K562 (cell line): ENCODE data around the gene CD164L2.

Experiments used
- CTCF ChIP-seq, 3 experiments: IDR thresholded peaks in 2 of 3; conservative IDR thresholded peaks in 1 of 3; 2 replicates each; pipeline ENCODE4 v1.5.1; 2011 to 2012; ENCODE audit warnings: low read length in 3 of 3, mild to moderate bottlenecking in 3 of 3, control low read depth in 2 of 3, improper control_type of control experiment in 1 of 3, inconsistent platforms in 1 of 3, low read depth in 1 of 3, mixed read lengths in 1 of 3, moderate library complexity in 1 of 3; ENCODE audit not compliant: insufficient read depth in 2 of 3
- HOMEZ ChIP-seq: fragments of 250-450 bp; sonication (Bioruptor Pico); IDR thresholded peaks from 2 replicates; pipeline ENCODE4 v1.4.0; 2020; ENCODE audit warnings: mild to moderate bottlenecking, moderate library complexity
- MTF1 ChIP-seq: fragments of 250-450 bp; sonication (Bioruptor Pico); IDR thresholded peaks from 2 replicates; pipeline ENCODE4 v1.9.0; 2021; ENCODE audit warnings: moderate library complexity, mild to moderate bottlenecking, inconsistent platforms, borderline replicate concordance
- NBN ChIP-seq: fragments of 450-650 bp; IDR thresholded peaks from 2 replicates; pipeline ENCODE4 v1.6.1; 2016; ENCODE audit warnings: low read depth, mild to moderate bottlenecking
- PHF8 ChIP-seq: fragments of 200-600 bp; sonication (generic); IDR thresholded peaks from 2 replicates; pipeline ENCODE4 v1.6.1; 2012; ENCODE audit warnings: mixed run types, mild to moderate bottlenecking, inconsistent platforms, low read length, moderate library complexity, borderline replicate concordance
- PRDM10 ChIP-seq: fragments of 450-650 bp; IDR thresholded peaks from 2 replicates; pipeline ENCODE4 v1.6.1; 2018; ENCODE audit not compliant: partially characterized antibody
- SMARCE1 ChIP-seq: fragments of 450-650 bp; IDR thresholded peaks from 2 replicates; pipeline ENCODE4 v1.7.1; 2016; ENCODE audit warnings: mild to moderate bottlenecking
- USF2 ChIP-seq: sonication (generic); formaldehyde crosslinking; IDR thresholded peaks from 2 replicates; pipeline ENCODE4 v1.5.0; 2020; ENCODE audit warnings: missing genetic modification reagents
- ZNF232 ChIP-seq: sonication (generic); formaldehyde crosslinking; IDR thresholded peaks from 2 replicates; pipeline ENCODE4 v1.8.0; 2022; ENCODE audit warnings: mild to moderate bottlenecking, missing genetic modification reagents
- ZNF277 ChIP-seq: fragments of 250-450 bp; sonication (Bioruptor Pico); IDR thresholded peaks from 2 replicates; pipeline ENCODE4 v1.8.0; 2022; ENCODE audit warnings: inconsistent platforms, mild to moderate bottlenecking, moderate library complexity, borderline replicate concordance
- ZNF609 ChIP-seq: sonication (generic); formaldehyde crosslinking; IDR thresholded peaks from 2 replicates; pipeline ENCODE4 v1.8.1; 2023; ENCODE audit warnings: missing genetic modification reagents, mild to moderate bottlenecking, borderline replicate concordance

- TF ChIP-seq CTCF (IDR thresholded peaks at IDR 0.05 in 2 of 3, conservative IDR thresholded peaks at IDR 0.05 in 1 of 3; ENCODE audit: insufficient read depth in 2 of 3, low read depth in 1 of 3, low read length in 3 of 3) (no peak), ZNF609 (CRISPR knock-in tag) (no peak), SMARCE1 (no peak), HOMEZ (CRISPR knock-in tag) (no peak), MTF1 (CRISPR knock-in tag) (no peak), PRDM10 (no peak), NBN (no peak), ZNF232 (CRISPR knock-in tag) (no peak), ZNF277 (CRISPR knock-in tag) (no peak), USF2 (CRISPR knock-in tag) (no peak), PHF8 (no peak)
Measured at GRCh38 chr1:27342391-27342777, 40.7 kb downstream of the CD164L2 start.
